ENCODE measurements around the gene NKAIN2.

- TF ChIP-seq CTCF (IDR thresholded peaks at IDR 0.05) (no peak), POLR2A (IDR thresholded peaks at IDR 0.05) (no peak)
Measured at GRCh38 chr6:124110514-124110913, 306.8 kb downstream of the NKAIN2 start.

All from sigmoid colon (tissue), 3 donors.